ENCODE results near the gene DEPDC1B.
"Not testable (repeated sequence)": the region's sequence is repeated elsewhere in the genome, so short reads cannot be mapped to it uniquely, and the experiment has no call there.

Gene DEPDC1B

GRCh38 chr5:60690326-60690725 lies 9.6 kb downstream of the DEPDC1B start:
- H3K4me3 ChIP-seq (ENCODE audit: low read length) = no peak overlapping the region
- DNase-seq (ENCODE audit: low read depth) = no peak

GRCh38 chr5:60688980-60689379 lies 11.0 kb downstream of the DEPDC1B start:
- no peak overlapping the region for H3K4me3 ChIP-seq (ENCODE audit: low read length)
- no peak for DNase-seq (ENCODE audit: low read depth)
- TF ChIP-seq, protein P1, sequence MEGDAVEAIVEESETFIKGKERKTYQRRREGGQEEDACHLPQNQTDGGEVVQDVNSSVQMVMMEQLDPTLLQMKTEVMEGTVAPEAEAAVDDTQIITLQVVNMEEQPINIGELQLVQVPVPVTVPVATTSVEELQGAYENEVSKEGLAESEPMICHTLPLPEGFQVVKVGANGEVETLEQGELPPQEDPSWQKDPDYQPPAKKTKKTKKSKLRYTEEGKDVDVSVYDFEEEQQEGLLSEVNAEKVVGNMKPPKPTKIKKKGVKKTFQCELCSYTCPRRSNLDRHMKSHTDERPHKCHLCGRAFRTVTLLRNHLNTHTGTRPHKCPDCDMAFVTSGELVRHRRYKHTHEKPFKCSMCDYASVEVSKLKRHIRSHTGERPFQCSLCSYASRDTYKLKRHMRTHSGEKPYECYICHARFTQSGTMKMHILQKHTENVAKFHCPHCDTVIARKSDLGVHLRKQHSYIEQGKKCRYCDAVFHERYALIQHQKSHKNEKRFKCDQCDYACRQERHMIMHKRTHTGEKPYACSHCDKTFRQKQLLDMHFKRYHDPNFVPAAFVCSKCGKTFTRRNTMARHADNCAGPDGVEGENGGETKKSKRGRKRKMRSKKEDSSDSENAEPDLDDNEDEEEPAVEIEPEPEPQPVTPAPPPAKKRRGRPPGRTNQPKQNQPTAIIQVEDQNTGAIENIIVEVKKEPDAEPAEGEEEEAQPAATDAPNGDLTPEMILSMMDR (IDR thresholded peaks at IDR 0.05; ENCODE audit: insufficient read depth, low read depth, low read length, missing control alignments) = peak; percentile 7

More at GRCh38 chr5:60690326-60690725, 9.6 kb downstream of the DEPDC1B start:
- TF ChIP-seq, protein P1 (IDR thresholded peaks at IDR 0.05; ENCODE audit: insufficient read depth, low read depth, low read length, missing control alignments) = no peak

DNA sequence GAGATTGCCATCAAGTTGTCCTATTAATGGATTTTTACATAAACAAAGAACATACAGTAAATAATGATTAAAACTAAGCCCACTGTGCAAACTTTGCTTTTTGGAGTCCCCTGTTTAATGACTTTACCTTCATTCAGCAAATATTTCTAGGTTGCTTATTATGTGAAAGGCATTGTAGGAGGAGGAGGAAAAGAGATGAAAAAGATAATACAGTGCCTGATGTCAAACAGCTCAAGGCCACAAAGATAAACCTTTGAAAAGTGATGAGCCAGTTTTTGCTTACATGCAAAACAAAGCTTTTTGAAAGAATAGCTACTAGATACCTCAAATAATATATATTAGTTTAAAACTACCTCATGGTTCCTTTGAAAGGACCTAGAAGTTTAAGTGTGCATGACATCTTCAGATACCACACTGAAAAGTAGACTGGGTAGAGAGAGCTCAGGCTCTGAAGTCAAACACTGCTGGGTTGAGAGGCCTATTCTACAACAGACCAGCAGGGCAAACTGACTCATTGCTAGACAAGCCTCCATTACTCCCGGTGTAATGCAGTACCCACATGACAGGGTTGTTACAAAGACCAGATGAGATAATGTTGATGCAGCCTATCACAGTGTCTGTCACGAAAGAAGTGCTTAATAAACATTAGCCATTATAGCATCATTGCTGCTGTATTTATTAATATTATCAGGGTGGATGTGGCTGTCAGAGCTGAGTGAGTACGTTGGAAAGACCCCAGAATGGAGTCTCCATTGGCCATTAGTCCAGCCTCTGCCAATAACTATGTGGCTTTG lies 11.8 kb downstream of the DEPDC1B start:
- DNase-seq (ENCODE audit: low read depth) = peak; percentile 80
- no peak overlapping the region for H3K4me3 ChIP-seq (ENCODE audit: low read length)
- TF ChIP-seq, protein P1 (IDR thresholded peaks at IDR 0.05; ENCODE audit: insufficient read depth, low read depth, low read length, missing control alignments) = peak; percentile 51

DNA sequence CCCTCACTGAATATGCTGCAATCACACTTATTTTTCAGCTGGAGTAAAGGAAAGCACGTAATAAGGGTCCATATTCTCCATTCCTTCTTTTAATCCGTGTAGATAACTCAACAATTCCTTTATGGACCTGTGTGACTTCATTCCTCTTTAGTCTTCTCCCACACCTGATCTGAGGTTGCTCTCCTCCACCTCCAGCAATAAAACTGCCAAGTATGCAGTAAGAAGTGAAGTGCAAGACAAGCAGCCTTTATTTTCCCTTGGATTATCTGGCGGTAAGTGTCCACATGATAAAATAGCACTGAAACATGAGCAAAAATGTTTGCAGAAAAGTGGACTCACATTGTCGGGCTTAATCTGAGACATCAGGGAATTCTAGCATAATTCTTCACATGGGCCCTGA lies 13.8 kb downstream of the DEPDC1B start:
- TF ChIP-seq, protein P1 (IDR thresholded peaks at IDR 0.05; ENCODE audit: insufficient read depth, low read depth, low read length, missing control alignments) = no peak
- no peak overlapping the region for H3K4me3 ChIP-seq (ENCODE audit: low read length)
- DNase-seq (ENCODE audit: low read depth) = no peak

- H3K4me3 ChIP-seq (ENCODE audit: low read length) = no peak overlapping the region
- TF ChIP-seq, protein P1 (IDR thresholded peaks at IDR 0.05; ENCODE audit: insufficient read depth, low read depth, low read length, missing control alignments) = no peak
- DNase-seq (ENCODE audit: low read depth) = no peak
These were observed 14.3 kb downstream of the DEPDC1B start for GRCh38 chr5:60685700-60686099.

DNA sequence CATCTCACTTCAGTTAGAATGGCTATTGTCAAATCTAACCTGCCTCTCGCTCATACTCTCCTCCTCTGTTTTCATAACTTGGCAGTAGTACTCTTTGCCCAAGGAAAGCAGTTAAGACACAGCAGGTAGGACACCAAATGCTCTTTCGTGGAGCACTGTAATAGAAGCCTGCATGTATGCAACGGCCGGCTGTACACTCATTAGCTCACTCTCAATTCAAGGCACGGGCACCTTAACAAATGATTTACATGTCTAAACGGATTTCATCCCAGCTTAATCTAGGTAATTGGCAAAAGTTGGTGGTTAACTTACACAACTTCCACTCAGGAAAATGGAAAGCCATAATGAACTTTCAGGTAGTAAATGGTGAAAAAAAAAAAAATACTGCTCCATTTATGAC lies 14.9 kb downstream of the DEPDC1B start:
- TF ChIP-seq, protein P1 (IDR thresholded peaks at IDR 0.05; ENCODE audit: insufficient read depth, low read depth, low read length, missing control alignments) = no peak
- H3K4me3 ChIP-seq (ENCODE audit: low read length) = no peak overlapping the region
- no peak for DNase-seq (ENCODE audit: low read depth)

- not testable (repeated sequence) for H3K4me3 ChIP-seq (ENCODE audit: low read length); DNase-seq (ENCODE audit: low read depth)
These were observed 18.0 kb downstream of the DEPDC1B start for GRCh38 chr5:60682007-60682406.
